ENCODE measurements around the gene RGS14.

Gene RGS14

DNA sequence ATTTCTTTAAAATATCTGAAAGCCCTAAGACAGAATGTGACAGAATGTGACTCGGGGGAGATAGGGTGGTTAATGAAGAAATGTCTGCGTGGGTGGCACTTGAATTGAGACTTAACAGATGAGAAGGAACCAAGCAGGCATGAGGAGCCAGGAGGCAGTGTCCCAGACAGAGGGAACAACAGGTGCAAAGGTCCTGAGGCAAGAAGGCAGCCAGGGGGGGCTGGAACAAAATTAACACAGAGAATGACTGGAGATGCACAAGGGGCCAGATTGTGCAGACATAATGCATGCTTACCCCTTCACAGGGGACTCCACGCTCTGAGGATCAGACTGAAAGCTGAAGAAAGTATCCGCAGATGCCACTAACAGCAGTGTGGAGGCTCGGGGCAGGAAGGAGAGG, 8.0 kb upstream of the RGS14 start:
- Mint-ChIP-seq H3K9me3 (no peaks in the 10 kb centered on the region), H3K36me3 (ENCODE audit: low read depth) (peaks cover 63% of the 10 kb centered on the region), H3K27ac (no peak overlapping the region), H3K27me3 (no peaks in the 10 kb centered on the region), H3K4me1 (ENCODE audit: low read depth) (peaks cover 55% of the 10 kb centered on the region), H3K4me3 (peak overlapping the region; percentile 62)
- intact Hi-C loops (cut with micrococcal nuclease) = no loop called here

DNA sequence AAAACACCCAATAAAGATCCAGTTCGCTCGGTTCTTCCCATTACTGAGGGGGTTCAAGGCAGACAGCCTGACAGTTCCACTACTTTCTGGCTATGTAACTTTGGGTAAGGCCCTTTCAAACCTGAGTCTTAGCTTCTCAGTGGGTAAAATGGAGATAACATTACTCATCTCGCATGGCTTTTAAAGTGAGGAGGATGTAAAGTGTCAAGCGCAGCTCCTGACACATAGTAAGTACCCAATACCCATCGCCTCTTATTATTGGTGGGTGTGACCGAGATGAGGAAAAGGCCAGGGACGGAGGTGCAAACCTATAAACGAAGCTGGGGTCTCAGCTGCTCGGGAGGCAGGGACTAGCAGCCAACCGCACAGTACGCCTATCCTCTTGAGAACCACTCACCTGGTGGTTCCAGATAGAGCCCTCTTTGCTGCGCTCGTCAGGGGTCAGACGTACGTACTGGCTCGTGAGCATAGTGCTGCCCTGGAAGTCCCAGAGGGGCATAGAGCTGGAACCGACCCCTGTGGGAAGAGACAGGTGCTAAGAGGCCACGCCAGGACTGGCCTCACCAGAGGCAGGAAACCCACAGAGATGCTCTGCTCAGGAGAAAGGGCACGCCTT, 6.8 kb upstream of the RGS14 start:
- intact Hi-C loops (cut with micrococcal nuclease) = no loop called here
- peaks cover 5% of the 10 kb centered on the region for H3K9me3 Mint-ChIP-seq
- H3K4me1 Mint-ChIP-seq (ENCODE audit: low read depth) = peaks cover 66% of the 10 kb centered on the region

DNA sequence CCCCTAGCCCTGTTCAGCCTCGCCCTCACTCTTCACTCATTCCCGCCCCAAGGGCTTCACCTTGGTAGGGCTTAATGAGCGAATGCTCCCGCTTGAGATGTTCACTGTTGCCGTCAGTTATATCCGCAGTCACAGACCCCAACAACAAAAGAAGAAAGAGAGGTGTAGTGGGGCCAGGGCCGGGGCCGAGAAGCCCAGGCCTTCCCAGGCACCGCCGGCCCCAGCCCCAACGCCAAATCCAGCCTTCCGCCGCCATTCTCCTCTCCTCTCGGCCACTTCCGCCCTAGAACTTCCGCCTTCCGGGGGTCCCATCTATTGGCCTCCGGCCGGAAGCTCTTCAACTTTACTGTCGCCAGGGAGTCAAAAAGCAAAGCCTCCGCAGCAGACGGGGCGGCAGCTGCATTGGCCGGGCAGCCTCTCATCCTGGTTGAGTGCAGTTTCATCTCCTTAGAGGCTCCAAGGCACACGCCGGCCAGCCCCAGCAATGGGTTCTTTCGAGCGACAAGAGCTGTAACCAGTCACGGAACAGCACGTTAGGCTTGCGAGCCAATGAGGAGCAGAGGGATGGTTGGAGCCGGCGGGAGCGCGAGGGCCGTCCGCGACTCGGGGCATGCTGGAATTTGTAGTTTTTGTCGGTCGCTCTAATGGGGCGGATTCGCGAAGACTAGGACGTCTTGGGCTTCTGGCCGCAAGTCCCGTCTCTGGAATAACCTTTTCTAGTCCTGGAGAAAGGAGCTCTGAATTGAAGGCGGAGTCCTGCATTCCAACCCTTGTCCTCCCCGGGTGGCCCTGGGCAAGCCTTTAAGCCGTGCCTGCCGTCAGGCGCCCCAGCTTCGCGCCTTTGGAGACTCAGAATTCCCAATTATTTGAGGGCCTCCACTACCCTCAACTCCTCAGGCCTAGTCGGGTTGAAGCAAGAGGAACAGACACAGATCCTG, 6.1 kb upstream of the RGS14 start, which contains the start of gene LMAN2:
Gene LMAN2 (minus strand): TSS at position 277 of the 938 bp plus-strand sequence. CDS start 21 bp downstream, at position 256.
- intact Hi-C loops (cut with micrococcal nuclease) = no loop called here
- H3K27ac Mint-ChIP-seq = peak within 1 kb of the TSS; percentile 100

More for the DNA sequence above, 6.8 kb upstream of the RGS14 start:
- Mint-ChIP-seq H3K36me3 (ENCODE audit: low read depth) (peaks cover 52% of the 10 kb centered on the region), H3K27me3 (no peaks in the 10 kb centered on the region), H3K4me3 (peak overlapping the region; percentile 96), H3K27ac (peak overlapping the region; percentile 100)

DNA sequence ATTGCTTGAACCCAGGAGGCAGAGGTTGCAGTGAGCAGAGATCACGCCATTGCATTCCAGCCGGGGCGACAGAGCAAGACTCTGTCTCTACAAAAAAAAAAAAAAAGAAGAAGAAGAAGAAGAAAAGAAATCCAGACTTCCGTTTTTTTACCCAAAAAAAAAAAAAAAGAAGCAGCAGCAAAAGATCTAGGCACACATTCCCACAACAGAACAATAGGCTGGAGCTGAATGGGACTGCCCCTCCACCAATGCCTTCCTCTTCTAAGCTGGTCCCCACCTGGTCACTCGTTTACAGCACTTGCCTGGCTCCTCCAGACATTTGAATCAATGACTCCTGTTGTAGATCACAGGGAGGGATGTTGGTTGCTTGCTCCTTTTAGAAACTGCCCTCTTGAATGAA, 4.6 kb upstream of the RGS14 start:
- H3K27me3 Mint-ChIP-seq = no peaks in the 10 kb centered on the region
- H3K4me3 Mint-ChIP-seq = peak overlapping the region; percentile 96
- H3K36me3 Mint-ChIP-seq (ENCODE audit: low read depth) = peaks cover 37% of the 10 kb centered on the region
- peaks cover 77% of the 10 kb centered on the region for H3K4me1 Mint-ChIP-seq (ENCODE audit: low read depth)
- H3K27ac Mint-ChIP-seq = peak overlapping the region; percentile 100
- H3K9me3 Mint-ChIP-seq = peaks cover 6% of the 10 kb centered on the region
- intact Hi-C loops (cut with micrococcal nuclease) = no loop called here

More for the DNA sequence above, 6.1 kb upstream of the RGS14 start, which contains the start of gene LMAN2:
- H3K4me1 Mint-ChIP-seq (ENCODE audit: low read depth) = peaks cover 73% of the 10 kb centered on the region
- H3K27me3 Mint-ChIP-seq = no peaks in the 10 kb centered on the region
- H3K36me3 Mint-ChIP-seq (ENCODE audit: low read depth) = peaks cover 44% of the 10 kb centered on the region
- peak within 1 kb of the TSS; percentile 96 for H3K4me3 Mint-ChIP-seq
- peaks cover 6% of the 10 kb centered on the region for H3K9me3 Mint-ChIP-seq

DNA sequence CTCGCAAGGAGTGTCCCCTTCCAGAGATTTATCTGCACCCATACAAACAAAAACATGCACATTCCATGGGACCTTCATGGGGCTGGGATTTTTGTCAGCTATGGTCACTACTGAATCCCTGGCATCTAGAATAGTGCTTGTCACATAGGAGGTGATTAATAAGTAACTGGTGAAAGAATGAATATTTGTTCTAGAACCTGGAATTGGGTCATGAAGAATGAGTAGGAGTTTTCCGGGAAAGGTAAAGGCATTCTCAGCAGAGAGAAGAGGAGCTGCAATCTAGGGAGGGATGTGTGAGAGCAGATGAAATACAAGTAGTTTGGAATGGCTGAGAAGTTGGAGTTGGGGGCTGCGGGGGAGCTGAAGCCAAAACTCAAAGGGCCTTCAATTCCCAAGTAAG, 3.5 kb upstream of the RGS14 start:
- Mint-ChIP-seq H3K27me3 (no peaks in the 10 kb centered on the region), H3K4me3 (no peak overlapping the region)
- intact Hi-C loops (cut with micrococcal nuclease) = no loop called here

DNA sequence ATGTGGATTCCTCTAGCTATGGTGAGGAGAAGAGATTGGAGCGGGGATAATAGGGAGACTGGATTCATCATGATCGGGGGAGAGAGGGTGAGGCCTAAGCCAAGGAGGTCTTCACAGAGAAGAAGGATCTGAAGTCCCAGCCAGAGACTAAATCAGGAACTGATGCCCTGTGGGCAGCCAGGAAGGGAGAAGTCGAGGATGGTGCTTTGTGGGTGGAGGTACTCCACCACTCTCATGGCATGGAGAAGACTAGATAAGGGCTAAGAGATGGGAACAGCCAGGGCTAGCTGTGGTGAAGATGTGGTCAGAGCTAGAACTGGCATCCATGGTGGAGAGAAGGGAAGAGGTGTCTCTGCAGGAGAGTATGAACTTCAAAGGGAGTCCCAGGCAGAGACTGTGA, 3.0 kb upstream of the RGS14 start:
- intact Hi-C loops (cut with micrococcal nuclease) = loop anchor here (5.0 kb wide), 1 partner anchor 47 kb away; no protein-coding TSS in a partner anchor

More for the DNA sequence above, 3.5 kb upstream of the RGS14 start:
- Mint-ChIP-seq H3K9me3 (peaks cover 6% of the 10 kb centered on the region), H3K27ac (peak overlapping the region; percentile 58), H3K36me3 (ENCODE audit: low read depth) (peaks cover 39% of the 10 kb centered on the region), H3K4me1 (ENCODE audit: low read depth) (peaks cover 84% of the 10 kb centered on the region)

DNA sequence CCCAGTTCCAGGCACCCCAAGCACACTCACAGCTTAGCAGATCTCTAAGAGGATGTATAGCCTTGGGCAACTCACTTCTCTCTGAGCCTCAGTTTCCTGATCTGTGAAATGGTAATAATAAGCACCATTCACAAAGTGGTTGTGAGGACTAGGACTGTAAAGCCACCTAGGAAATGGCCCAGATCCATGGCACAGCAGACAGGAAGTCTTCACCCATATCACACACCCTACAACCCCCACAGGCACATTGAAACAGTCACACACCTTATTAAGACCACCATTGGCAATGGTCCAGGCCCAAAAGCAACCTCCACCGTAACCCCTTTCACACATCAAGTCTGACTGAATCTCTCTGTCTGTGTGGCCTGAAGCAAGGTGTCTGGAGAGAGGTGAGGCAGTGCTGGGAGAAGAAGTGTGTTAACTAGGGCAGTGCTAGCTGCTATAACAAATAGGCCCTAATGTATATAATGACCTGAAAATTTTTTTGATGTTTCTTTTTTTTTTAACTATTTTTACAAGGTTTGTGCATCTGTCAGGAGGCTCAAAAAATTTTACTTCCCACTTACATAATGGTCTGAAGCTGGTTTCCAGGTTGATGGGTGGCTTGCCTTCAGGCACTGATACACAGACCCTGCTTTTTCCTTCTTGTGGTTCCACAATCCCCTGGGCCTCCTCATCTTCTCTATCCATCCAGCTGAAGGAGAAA, 2.4 kb upstream of the RGS14 start:
- H3K27ac Mint-ChIP-seq = peak overlapping the region; percentile 58

More for the DNA sequence above, 3.0 kb upstream of the RGS14 start:
- Mint-ChIP-seq H3K4me1 (ENCODE audit: low read depth) (peaks cover 84% of the 10 kb centered on the region), H3K27ac (peak overlapping the region; percentile 58), H3K9me3 (peaks cover 6% of the 10 kb centered on the region), H3K36me3 (ENCODE audit: low read depth) (peaks cover 39% of the 10 kb centered on the region), H3K4me3 (peak overlapping the region; percentile 13), H3K27me3 (no peaks in the 10 kb centered on the region)

DNA sequence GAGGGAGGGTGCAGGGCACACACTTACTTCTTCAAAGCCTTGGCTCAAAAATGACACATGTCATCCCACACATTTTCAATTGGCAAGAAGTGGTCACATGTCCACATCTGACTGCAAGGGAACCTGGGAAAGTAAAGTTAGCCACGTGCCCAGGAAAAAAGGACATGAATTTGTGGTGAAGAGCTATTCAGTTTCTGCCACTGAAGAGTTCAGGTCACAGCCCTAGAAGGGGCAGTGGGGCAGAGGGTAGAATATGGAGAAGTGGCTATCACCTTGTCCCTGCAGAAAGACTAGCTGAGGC, 1.9 kb upstream of the RGS14 start:
- Mint-ChIP-seq H3K27ac (peak overlapping the region; percentile 58), H3K4me1 (ENCODE audit: low read depth) (peaks cover 84% of the 10 kb centered on the region), H3K36me3 (ENCODE audit: low read depth) (peaks cover 39% of the 10 kb centered on the region), H3K9me3 (peaks cover 6% of the 10 kb centered on the region), H3K27me3 (no peaks in the 10 kb centered on the region), H3K4me3 (no peak overlapping the region)
- intact Hi-C loops (cut with micrococcal nuclease) = loop anchor here (5.0 kb wide), 1 partner anchor 49 kb away; no protein-coding TSS in a partner anchor

More for the DNA sequence above, 2.4 kb upstream of the RGS14 start:
- no peaks in the 10 kb centered on the region for H3K27me3 Mint-ChIP-seq
- H3K9me3 Mint-ChIP-seq = peaks cover 6% of the 10 kb centered on the region
- no peak overlapping the region for H3K4me3 Mint-ChIP-seq
- peaks cover 39% of the 10 kb centered on the region for H3K36me3 Mint-ChIP-seq (ENCODE audit: low read depth)
- H3K4me1 Mint-ChIP-seq (ENCODE audit: low read depth) = peaks cover 84% of the 10 kb centered on the region
- intact Hi-C loops (cut with micrococcal nuclease) = loop anchor here (5.0 kb wide), 1 partner anchor 48 kb away; no protein-coding TSS in a partner anchor

DNA sequence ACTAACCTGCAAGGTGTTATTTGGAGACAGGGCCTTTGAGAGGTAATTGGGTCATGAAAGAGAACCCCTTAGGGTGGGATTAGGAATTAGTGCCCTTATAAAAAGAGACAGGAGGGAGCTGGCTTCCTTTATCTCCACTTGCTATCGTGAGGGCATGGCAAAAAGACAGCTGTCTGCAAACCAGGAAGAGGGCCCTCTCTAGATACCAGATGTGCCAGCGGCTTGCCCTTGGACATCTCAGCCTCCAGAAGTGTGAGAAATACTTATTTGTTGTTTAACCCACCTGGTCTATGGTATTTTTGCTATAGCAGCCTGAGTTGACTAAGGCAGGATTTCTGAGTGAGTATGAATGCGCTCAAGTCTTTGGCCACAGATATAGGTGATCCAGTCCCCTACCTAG, 978 bp upstream of the RGS14 start:
- Mint-ChIP-seq H3K4me3 (peak overlapping the region; percentile 94), H3K27me3 (no peaks in the 10 kb centered on the region), H3K4me1 (ENCODE audit: low read depth) (peaks cover 94% of the 10 kb centered on the region), H3K36me3 (ENCODE audit: low read depth) (peaks cover 31% of the 10 kb centered on the region), H3K9me3 (peaks cover 6% of the 10 kb centered on the region), H3K27ac (peak overlapping the region; percentile 84)
- intact Hi-C loops (cut with micrococcal nuclease) = loop anchor here (5.0 kb wide), 1 partner anchor 49 kb away; no protein-coding TSS in a partner anchor

DNA sequence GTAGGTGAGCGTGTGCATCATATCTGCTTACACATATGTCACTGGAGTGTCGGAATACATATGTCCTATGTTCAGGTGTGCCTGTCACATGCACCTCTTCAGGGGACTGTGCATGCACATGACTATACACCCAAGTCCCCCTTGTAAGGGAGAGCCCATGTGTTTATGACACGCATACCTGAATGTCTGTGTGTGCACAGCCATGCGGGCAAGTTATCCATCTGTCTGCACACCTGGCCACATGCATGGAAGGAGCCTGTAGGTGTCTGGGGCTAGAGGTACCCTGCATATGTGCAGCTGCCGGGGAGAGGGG, 622 bp upstream of the RGS14 start:
- Mint-ChIP-seq H3K27me3 (no peaks in the 10 kb centered on the region), H3K4me3 (peak overlapping the region; percentile 94), H3K9me3 (peaks cover 6% of the 10 kb centered on the region), H3K4me1 (ENCODE audit: low read depth) (peaks cover 95% of the 10 kb centered on the region), H3K27ac (peak overlapping the region; percentile 84), H3K36me3 (ENCODE audit: low read depth) (peaks cover 31% of the 10 kb centered on the region)
- intact Hi-C loops (cut with micrococcal nuclease) = loop anchor here (5.0 kb wide), 1 partner anchor 50 kb away; no protein-coding TSS in a partner anchor

DNA sequence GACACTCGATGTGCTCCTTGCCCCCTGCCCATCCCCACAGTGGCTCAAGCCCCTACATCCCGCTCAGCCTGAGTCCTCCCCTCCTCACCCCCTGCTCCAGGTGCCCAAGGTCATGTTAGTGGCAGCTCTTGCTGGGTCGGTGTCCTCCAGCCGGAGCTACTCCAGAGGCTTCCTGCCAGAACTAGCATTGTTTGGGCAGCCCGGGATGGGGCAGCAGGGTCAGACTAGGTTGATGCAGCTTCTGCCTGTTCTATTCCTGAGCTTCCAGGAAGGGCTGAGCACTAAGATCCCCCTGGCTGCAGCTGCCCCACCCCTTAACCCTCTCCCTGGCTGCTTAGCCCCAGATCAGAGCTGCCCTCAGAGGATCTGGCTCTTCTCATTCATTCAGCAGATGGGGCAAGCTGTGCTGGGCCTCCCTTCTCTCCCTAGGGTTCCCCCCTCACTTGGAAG, 671 bp downstream of the RGS14 start:
- H3K4me3 Mint-ChIP-seq = peak overlapping the region; percentile 94
- H3K4me1 Mint-ChIP-seq (ENCODE audit: low read depth) = peaks cover 95% of the 10 kb centered on the region
- H3K9me3 Mint-ChIP-seq = peaks cover 6% of the 10 kb centered on the region
- peaks cover 40% of the 10 kb centered on the region for H3K36me3 Mint-ChIP-seq (ENCODE audit: low read depth)
- H3K27ac Mint-ChIP-seq = peak overlapping the region; percentile 84
- intact Hi-C loops (cut with micrococcal nuclease) = loop anchor here (5.0 kb wide), 1 partner anchor 51 kb away; no protein-coding TSS in a partner anchor
- H3K27me3 Mint-ChIP-seq = no peaks in the 10 kb centered on the region

DNA sequence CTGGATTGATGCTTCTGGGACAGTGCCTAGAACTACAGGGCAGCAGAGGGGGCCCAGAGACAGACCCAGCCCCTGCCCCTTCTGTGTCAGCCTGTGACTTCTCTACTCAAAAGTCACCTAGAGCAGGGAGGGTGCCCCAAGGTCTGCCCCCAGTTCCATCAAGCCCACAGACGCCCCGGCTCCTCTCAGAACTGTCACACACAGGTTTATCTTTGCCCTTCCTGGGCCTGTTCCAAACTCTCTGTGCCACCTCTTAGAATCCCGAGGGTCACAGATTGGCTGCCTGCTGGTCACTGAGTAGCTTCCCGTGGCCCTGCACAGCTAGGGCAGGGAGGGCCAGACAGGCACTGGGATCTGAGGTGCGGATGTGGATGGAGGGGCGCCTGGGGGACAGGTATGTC, 1.7 kb downstream of the RGS14 start:
- H3K4me1 Mint-ChIP-seq (ENCODE audit: low read depth) = peaks cover 95% of the 10 kb centered on the region
- intact Hi-C loops (cut with micrococcal nuclease) = loop anchor here (5.0 kb wide), 1 partner anchor 52 kb away; no protein-coding TSS in a partner anchor
- H3K27me3 Mint-ChIP-seq = no peaks in the 10 kb centered on the region
- peak overlapping the region; percentile 94 for H3K4me3 Mint-ChIP-seq
- peaks cover 44% of the 10 kb centered on the region for H3K36me3 Mint-ChIP-seq (ENCODE audit: low read depth)
- H3K9me3 Mint-ChIP-seq = peaks cover 6% of the 10 kb centered on the region
- peak overlapping the region; percentile 84 for H3K27ac Mint-ChIP-seq

DNA sequence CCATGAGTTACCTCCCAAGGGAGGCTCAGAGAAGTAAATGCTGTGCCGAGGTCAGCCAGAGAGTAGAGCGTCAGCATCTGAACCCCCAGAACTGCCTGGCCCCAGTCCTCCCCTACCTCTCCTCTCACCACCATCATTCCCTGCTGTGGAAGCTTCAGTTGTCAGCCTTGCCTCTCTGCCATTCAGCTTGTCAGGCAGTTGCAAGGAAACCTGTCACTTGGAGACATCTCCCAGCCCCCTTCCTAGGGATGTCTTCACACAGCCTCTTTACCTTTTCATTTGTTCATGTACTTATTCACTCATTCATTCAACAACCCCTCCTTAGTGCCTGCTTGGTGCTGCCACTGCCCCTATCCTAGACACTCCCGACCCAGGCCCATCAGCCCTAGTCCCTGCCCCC, 2.1 kb downstream of the RGS14 start:
- Mint-ChIP-seq H3K36me3 (ENCODE audit: low read depth) (peaks cover 48% of the 10 kb centered on the region), H3K27me3 (no peaks in the 10 kb centered on the region), H3K4me1 (ENCODE audit: low read depth) (peaks cover 95% of the 10 kb centered on the region), H3K9me3 (peaks cover 6% of the 10 kb centered on the region), H3K27ac (peak overlapping the region; percentile 84), H3K4me3 (peak overlapping the region; percentile 94)
- intact Hi-C loops (cut with micrococcal nuclease) = loop anchor here (5.0 kb wide), 1 partner anchor 53 kb away; no protein-coding TSS in a partner anchor

Data from dendritic cell treated with granulocyte-macrophage colony-stimulating factor and Interleukin-4, amounts not matched to agents 40 ng/mL and 50 ng/mL, for 4 days (primary cell).